Embryonic facial prominence (tissue), 1 donor: ENCODE results near the gene GCNT2.
"Not testable (repeated sequence)": the region's sequence is repeated elsewhere in the genome, so short reads cannot be mapped to it uniquely, and the experiment has no call there.

Experiments used
- DNase-seq: peaks from one replicate; pipeline ENCODE4 v3.0.0-alpha.2; 2016; ENCODE audit errors: extremely low spot score

GCNT2 gene

GRCh38 chr6:10610289-10610688 lies 89.1 kb downstream of the GCNT2 start:
- no peak for DNase-seq

DNA sequence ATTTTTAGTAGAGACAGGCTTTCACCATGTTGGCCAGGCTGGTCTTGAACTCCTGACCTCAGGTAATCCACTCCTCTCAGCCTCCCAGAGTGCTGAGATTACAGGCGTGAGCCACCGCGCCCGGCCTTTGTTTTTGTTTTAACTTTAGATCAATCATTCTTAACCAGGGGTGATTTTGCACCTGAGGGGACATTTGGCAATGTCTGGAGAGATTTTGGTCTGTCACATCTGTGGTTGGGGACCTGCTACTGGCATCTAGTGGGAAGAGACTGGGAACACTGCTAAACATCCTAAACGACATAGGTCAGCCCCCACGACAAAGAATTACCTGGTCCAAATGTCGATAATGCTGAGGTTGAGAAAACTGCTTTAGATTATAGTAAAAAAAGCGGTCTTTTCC lies 91.0 kb downstream of the GCNT2 start:
- no peak for DNase-seq

- DNase-seq, result no peak
Observed at GRCh38 chr6:10613077-10613476, 91.9 kb downstream of the GCNT2 start.

DNA sequence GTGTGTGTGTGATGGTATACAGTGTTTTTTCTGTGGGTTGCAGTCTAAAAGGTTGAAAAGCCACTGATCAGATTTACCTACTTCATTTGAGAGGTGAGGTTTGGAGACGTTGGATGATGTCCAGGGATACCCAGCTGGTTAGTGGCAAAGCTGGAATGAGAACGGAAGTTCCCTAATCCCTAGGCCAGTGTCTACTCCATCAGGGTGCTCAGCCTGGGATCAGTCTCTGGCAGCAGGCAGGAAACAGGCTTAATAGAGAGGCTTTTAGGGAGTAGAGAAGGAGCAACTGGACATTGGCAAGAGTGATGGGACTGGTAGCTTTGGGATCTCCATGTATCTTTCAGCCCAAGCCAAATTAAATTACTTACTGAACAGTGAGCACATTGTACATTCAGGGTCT lies 92.6 kb downstream of the GCNT2 start:
- no peak for DNase-seq

DNA sequence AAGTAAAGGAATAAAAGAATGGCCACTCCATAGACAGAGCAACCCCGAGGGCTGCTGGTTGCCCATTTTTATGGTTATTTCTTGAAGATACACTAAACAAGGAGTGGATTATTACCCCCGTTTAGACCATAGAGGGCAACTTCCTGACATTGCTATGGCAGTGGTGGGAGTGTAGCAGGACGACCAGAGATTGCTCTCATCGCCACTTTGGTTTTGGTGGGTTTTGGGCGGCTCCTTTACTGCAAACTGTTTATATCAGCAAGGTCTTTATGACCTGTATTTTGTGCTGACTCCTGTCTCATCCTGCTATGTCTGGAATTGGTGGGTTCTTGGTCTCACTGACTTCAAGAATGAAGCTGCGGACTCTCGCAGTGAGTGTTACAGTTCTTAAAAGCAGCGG lies 94.5 kb downstream of the GCNT2 start:
- DNase-seq, result no peak

DNA sequence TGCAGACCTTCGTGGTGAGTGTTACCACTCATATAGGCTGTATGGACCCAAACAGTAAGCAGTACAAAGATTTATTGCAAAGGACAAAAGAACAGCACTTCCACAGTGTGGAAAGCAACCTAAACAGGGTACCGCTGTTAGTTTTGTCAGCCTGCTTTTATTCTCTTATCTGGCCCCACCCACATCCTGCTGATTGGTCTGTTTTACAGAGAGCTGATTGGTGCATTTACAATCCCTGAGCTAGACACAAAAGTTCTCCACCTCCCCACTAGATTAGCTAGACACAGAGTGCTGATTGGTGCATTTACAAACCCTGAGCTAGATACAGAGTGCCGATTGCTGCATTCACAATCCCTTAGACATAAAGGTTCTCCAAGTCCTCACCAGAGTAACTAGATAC lies 95.1 kb downstream of the GCNT2 start:
- not testable (repeated sequence) for DNase-seq

DNA sequence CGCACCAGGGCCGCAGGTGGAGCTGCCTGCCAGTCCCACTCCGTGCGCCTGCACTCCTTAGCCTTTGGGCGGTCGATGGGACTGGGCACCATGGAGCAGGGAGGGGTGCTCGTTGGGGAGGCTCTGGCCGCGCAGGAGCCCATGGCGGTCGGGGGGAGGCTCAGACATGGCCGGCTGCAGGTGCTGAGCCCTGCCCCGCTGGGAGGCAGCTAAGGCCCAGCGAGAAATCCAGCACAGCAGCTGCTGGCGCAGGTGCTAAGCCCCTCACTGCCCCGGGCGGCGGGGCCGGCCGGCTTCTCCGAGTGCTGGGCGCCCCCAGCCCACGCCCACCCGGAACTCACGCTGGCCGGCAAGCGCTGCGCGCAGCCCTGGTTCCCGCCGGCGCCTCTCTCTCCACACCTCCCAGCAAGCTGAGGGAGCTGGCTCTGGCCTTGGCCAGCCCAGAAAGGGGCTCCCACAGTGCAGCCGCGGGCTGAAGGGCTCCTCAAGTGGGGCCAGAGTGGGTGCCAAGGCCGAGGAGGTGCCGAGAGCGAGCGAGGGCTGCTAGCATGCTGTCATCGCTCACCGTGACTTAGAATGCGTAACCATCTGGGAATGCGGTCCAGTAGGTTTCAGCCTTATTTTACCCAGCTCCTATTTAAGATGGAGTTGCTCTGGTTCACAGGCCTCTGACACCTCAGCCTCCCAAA lies 96.0 kb downstream of the GCNT2 start:
- DNase-seq, result no peak

DNA sequence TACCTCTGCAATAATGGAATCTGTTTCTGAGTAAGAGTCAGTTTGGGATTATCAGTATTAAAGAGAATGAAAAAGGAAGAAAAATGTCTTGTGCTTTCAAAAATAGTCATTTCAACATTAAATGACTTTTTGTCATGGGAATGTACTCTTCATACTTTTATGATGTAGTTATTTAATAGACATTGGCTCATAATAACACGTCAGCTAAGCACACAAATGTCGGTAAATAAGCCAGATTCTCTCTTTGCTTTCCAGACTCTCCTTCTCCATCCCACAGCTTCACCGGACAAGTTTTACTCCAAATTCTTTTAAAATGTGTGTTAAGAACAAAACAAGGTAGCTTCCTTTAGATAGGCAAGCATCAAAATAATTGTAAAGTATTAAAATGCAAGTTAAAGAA lies 97.3 kb downstream of the GCNT2 start:
- no peak for DNase-seq

- DNase-seq, result no peak
Observed at GRCh38 chr6:10621213-10621612, 100.1 kb downstream of the GCNT2 start.

GRCh38 chr6:10621847-10622246 lies 100.7 kb downstream of the GCNT2 start:
- no peak for DNase-seq

- no peak for DNase-seq
Observed at GRCh38 chr6:10624836-10625235, 103.7 kb downstream of the GCNT2 start.

- DNase-seq, result peak; percentile 11
Observed at GRCh38 chr6:10626154-10626741, 105.1 kb downstream of the GCNT2 start.

DNA sequence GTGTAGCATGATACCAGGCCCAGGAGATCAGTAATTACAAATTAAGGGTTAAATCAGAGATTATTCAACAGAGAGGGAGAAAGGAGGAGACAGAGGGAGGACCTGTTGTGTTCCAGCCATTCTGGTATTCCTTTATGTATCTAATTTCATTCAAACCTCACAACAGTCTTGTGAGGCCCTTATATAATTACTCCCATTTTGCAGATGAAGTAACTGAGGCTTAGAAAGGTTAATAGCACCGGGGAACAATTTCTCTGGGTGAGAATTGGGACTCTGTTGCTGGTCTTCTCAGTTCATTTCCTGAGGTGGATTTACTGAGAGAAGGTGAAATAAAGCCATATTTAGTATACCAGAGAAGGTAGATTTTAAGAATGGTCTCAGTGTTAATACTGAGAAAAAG lies 106.6 kb downstream of the GCNT2 start:
- no peak for DNase-seq

DNA sequence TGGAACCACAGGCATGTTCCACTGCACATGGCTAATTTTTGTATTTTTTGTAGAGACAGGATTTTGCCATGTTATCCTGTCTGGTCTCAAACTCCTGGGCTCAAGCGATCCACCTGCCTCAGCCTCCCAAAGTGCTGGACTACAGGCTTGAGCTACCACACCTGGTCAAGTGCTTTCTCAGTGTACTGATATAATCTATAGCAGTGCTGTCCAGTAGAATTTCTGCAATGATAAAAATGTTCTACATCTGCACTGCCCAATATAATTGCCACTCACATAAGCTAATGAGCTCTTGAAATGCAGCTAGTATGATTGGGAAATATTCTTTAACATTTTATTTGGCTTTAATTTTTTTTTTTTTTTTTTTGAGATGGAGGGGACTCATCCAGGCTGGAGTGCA lies 109.0 kb downstream of the GCNT2 start:
- DNase-seq, result no peak

DNA sequence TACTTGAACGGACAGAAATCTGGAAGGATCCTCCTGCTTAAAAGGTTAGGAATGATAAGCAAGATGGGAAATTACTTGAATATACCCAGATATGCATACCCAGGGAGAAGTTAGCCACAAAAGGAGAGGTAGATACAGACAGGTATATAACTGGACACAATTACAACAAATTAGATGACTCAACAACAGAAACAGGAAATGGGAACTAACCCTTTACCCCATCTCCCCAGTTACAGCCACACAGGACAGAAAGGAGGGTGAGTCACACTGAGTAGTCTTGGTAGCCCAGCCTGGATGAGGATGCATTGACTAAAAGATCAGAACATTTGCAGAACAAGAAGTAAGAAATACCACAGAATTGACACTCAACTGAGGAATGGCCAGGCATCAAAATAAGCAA lies 112.1 kb downstream of the GCNT2 start:
- DNase-seq, result no peak

- DNase-seq, result no peak
Observed at GRCh38 chr6:10640412-10640811, 119.3 kb downstream of the GCNT2 start.

DNA sequence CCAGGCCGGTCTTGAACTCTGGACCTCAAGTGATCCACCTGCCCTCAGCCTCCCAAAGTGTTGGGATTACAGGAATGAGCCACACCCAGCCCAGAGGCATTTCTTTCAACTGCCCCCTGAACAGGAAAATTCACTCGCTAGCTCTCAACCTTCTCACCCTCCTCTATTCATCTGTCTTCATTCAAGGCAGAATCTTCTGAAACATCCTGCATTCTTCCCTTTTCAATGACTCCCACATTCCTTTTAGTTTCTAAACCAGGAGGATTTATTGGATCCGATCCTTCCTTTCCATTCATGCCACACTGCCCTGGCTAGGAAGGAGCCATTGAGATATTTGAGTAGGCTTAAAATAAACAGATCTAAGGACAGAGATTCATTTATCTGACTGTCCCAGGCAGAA lies 120.4 kb downstream of the GCNT2 start:
- no peak for DNase-seq

DNA sequence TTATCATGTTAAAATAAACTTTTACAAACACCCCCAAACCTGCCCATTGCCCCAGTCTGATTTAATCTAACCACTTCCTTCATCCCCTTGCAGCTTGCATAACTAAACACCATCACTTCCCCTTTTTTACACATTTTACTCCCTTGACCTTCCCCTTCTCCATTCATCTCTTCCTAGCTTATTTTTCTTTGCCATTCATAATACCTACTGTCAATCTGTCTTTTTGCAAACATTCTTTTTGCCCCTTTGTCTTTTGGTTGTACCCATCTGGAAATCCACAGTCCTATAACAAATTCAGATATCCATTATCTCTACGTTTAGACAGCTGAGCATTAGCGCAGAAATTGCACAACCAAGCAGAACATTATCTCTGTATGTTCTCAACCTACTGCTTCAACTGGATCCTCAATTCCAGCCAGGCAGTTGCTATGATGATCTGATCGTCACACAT lies 122.1 kb downstream of the GCNT2 start:
- DNase-seq, result no peak

- DNase-seq, result no peak
Observed at GRCh38 chr6:10644225-10644624, 123.1 kb downstream of the GCNT2 start.

GRCh38 chr6:10655508-10656055 lies 134.4 kb downstream of the GCNT2 start:
- DNase-seq, result no peak

DNA sequence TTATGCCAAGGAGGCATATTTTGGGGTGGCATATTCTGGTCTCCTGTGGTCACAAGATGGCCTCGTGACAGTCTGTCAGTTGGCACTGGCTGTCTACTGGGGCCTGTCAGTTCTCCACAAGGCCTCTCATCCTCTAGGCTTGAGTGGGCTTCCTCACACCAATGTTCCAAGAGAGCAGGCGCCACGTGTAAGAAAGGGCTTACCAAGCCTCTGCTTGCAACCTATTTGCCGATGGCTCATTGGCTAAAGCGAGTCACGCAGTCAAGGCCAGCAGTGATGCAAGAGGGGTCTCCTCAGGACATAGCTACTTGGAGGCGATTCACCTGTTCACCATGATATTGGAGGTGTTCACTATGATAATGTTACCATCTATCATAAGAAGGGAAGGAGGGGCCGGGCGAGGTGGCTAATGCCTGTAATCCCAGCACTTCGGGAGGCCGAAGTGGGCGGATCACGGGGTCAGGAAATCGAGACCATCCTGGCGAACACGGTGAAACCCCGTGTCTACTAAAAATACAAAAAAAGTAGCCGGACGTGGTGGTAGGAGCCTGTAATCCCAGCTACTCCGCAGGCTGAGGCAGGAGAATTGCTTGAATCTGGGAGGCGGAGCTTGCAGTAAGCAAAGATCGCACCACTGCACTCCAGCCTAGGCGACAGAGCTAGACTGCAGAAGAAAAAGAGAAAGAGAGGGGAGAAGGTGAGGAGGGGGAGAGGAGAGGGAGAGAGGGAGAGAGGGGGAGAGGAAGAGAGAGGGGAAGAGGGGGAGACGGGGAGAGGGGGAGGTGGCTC lies 138.0 kb downstream of the GCNT2 start:
- DNase-seq, result no peak

GRCh38 chr6:10659699-10660348 lies 138.7 kb downstream of the GCNT2 start:
- no peak for DNase-seq
